ENCODE measurements around the gene OMA1.

- TF ChIP-seq CTCF (IDR thresholded peaks at IDR 0.05; ENCODE audit: poor library complexity, severe bottlenecking) (no peak), EZH2 (IDR thresholded peaks at IDR 0.05; ENCODE audit: borderline replicate concordance, insufficient read depth, low read length, poor library complexity, severe bottlenecking) (no peak), SMC3 (conservative IDR thresholded peaks at IDR 0.05; ENCODE audit: poor library complexity) (no peak), REST (IDR thresholded peaks at IDR 0.05; ENCODE audit: borderline replicate concordance) (no peak), TAF1 (IDR thresholded peaks at IDR 0.05; ENCODE audit: low read depth) (no peak)
Observed at GRCh38 chr1:58466630-58467241, 79.8 kb downstream of the OMA1 start.

Data from neural cell (in vitro differentiated cells).